Nephron progenitor cell (in vitro differentiated cells): Measurements from ENCODE around the gene FAM120A.

Experiments used
- DNase-seq: peaks from one replicate; pipeline ENCODE4 v3.0.0; 2021
- H3K27ac Mint-ChIP-seq: 2 replicates; pipeline ENCODE4 v1.8.0; 2021; ENCODE audit warnings: mild to moderate bottlenecking, moderate library complexity, mixed read lengths
- H3K27me3 Mint-ChIP-seq: 2 replicates; pipeline ENCODE4 v1.8.0; 2021; ENCODE audit warnings: mild to moderate bottlenecking, low read depth, mixed read lengths; ENCODE audit not compliant: poor library complexity
- H3K36me3 Mint-ChIP-seq: 2 replicates; pipeline ENCODE4 v1.8.0; 2021; ENCODE audit warnings: low read depth, mixed read lengths
- H3K4me1 Mint-ChIP-seq: 2 replicates; pipeline ENCODE4 v1.8.0; 2021; ENCODE audit warnings: mixed read lengths
- H3K4me3 Mint-ChIP-seq: 2 replicates; pipeline ENCODE4 v1.8.0; 2021; ENCODE audit warnings: mild to moderate bottlenecking, moderate library complexity, mixed read lengths
- H3K9me3 Mint-ChIP-seq: 2 replicates; pipeline ENCODE4 v1.8.0; 2021; ENCODE audit warnings: mild to moderate bottlenecking, moderate library complexity, mixed read lengths
- CTCF ChIP-seq: fragments of 200-600 bp; sonication (generic); IDR thresholded peaks from 2 replicates; pipeline ENCODE4 v1.5.0; 2021; ENCODE audit warnings: antibody characterized with exemption

The FAM120A gene

GRCh38 chr9:93491593-93492232, 40.2 kb downstream of the FAM120A start:
- H3K27me3 Mint-ChIP-seq = no peaks in the 10 kb centered on the region
- H3K36me3 Mint-ChIP-seq = peaks cover 49% of the 10 kb centered on the region
- H3K4me1 Mint-ChIP-seq = peaks cover 17% of the 10 kb centered on the region
- H3K4me3 Mint-ChIP-seq = no peak overlapping the region
- DNase-seq = no peak
- H3K9me3 Mint-ChIP-seq = no peaks in the 10 kb centered on the region
- TF ChIP-seq CTCF = no peak
- H3K27ac Mint-ChIP-seq = no peak overlapping the region

GRCh38 chr9:93492327-93492726, 40.8 kb downstream of the FAM120A start:
- Mint-ChIP-seq H3K27me3 (no peaks in the 10 kb centered on the region), H3K9me3 (no peaks in the 10 kb centered on the region), H3K36me3 (peaks cover 51% of the 10 kb centered on the region), H3K27ac (peak overlapping the region; percentile 18), H3K4me3 (no peak overlapping the region), H3K4me1 (peaks cover 17% of the 10 kb centered on the region)
- no peak for DNase-seq
- TF ChIP-seq CTCF = no peak

- no peaks in the 10 kb centered on the region for H3K9me3 Mint-ChIP-seq
- no peak overlapping the region for H3K4me3 Mint-ChIP-seq
- no peak for TF ChIP-seq CTCF
These were observed 42.5 kb downstream of the FAM120A start for GRCh38 chr9:93493949-93494348.

GRCh38 chr9:93496285-93496684, 44.8 kb downstream of the FAM120A start:
- Mint-ChIP-seq H3K4me1 (peaks cover 14% of the 10 kb centered on the region), H3K27me3 (no peaks in the 10 kb centered on the region), H3K4me3 (no peak overlapping the region), H3K27ac (no peak overlapping the region), H3K36me3 (peaks cover 65% of the 10 kb centered on the region), H3K9me3 (no peaks in the 10 kb centered on the region)
- DNase-seq = no peak
- no peak for TF ChIP-seq CTCF

More at GRCh38 chr9:93493949-93494348, 42.5 kb downstream of the FAM120A start:
- Mint-ChIP-seq H3K27me3 (no peaks in the 10 kb centered on the region), H3K4me1 (peaks cover 17% of the 10 kb centered on the region), H3K36me3 (peaks cover 47% of the 10 kb centered on the region), H3K27ac (no peak overlapping the region)
- no peak for DNase-seq

- Mint-ChIP-seq H3K27ac (peak overlapping the region; percentile 82), H3K4me3 (no peak overlapping the region), H3K4me1 (peaks cover 6% of the 10 kb centered on the region), H3K9me3 (no peaks in the 10 kb centered on the region), H3K36me3 (peaks cover 79% of the 10 kb centered on the region), H3K27me3 (no peaks in the 10 kb centered on the region)
- no peak for TF ChIP-seq CTCF
- DNase-seq = no peak
These were observed 49.2 kb downstream of the FAM120A start for GRCh38 chr9:93500571-93501298.
